MCF 10A (cell line): ENCODE results near the gene GPR132. TPM values are rescaled to one million over a fixed set of nuclear protein-coding genes. Genes with fewer than 3 reads are reported as not detected.

Source experiments
- BruUV-seq: library from RNA; stranded (reverse); fragments of 400-500 nt; replicated peaks from 2 replicates; lab custom pipeline; 2021; lab: Mats Ljungman, UMichigan
- CTCF ChIA-PET: fragments of 300-600 bp; sonication (Branson Sonifier 250); formaldehyde crosslinking; extraction: SDS; loops from one replicate; lab custom pipeline; 2021; ENCODE audit warnings: antibody characterized with exemption, inconsistent platforms; lab: Yijun Ruan, JAX
- POLR2A ChIA-PET: fragments of 300-600, 350-650 bp; sonication (Branson Sonifier 250); formaldehyde crosslinking; extraction: SDS; loops from one replicate; lab custom pipeline; 2020; ENCODE audit warnings: antibody characterized with exemption, inconsistent platforms; lab: Yijun Ruan, JAX
- DNase-seq: peaks from one replicate; pipeline ENCODE4 v3.0.0-alpha.2; 2018; ENCODE audit not compliant: unreplicated experiment
- H3K27ac Mint-ChIP-seq: one replicate; pipeline ENCODE4 v1.8.0; 2022; ENCODE audit warnings: mild to moderate bottlenecking, low read depth, mixed read lengths; ENCODE audit not compliant: unreplicated experiment
- H3K27me3 Mint-ChIP-seq: one replicate; pipeline ENCODE4 v1.8.0; 2022; ENCODE audit warnings: mixed read lengths; ENCODE audit not compliant: insufficient read depth, unreplicated experiment
- H3K36me3 Mint-ChIP-seq: one replicate; pipeline ENCODE4 v1.8.0; 2022; ENCODE audit warnings: mild to moderate bottlenecking, moderate library complexity, mixed read lengths; ENCODE audit not compliant: insufficient read depth, unreplicated experiment
- H3K4me1 Mint-ChIP-seq: one replicate; pipeline ENCODE4 v1.8.0; 2022; ENCODE audit warnings: mixed read lengths; ENCODE audit not compliant: insufficient read depth, unreplicated experiment
- H3K4me3 Mint-ChIP-seq: one replicate; pipeline ENCODE4 v1.8.0; 2022; ENCODE audit warnings: mild to moderate bottlenecking, moderate library complexity, mixed read lengths; ENCODE audit not compliant: unreplicated experiment
- H3K9me3 Mint-ChIP-seq: one replicate; pipeline ENCODE4 v1.8.0; 2022; ENCODE audit warnings: mixed read lengths; ENCODE audit not compliant: unreplicated experiment
- intact Hi-C: fragments of 100-400 bp; cut with micrococcal nuclease; formaldehyde crosslinking; loops from 2 replicates; pipeline ENCODE4 v1.14.1; 2022
- total RNA-seq: library from RNA; stranded (reverse); gene quantifications from 2 replicates; pipeline ENCODE4 v1.2.3, GENCODE V29; 2022
- TF ChIP-seq, protein P1 (sequence below): fragments of 200-600 bp; IDR thresholded peaks from one replicate; pipeline ENCODE4 v1.8.0; 2022; ENCODE audit warnings: antibody characterized with exemption, mild to moderate bottlenecking; ENCODE audit not compliant: unreplicated experiment

The GPR132 gene
- total RNA-seq, 1 experiment from 2014 or later: 0.42 TPM

DNA sequence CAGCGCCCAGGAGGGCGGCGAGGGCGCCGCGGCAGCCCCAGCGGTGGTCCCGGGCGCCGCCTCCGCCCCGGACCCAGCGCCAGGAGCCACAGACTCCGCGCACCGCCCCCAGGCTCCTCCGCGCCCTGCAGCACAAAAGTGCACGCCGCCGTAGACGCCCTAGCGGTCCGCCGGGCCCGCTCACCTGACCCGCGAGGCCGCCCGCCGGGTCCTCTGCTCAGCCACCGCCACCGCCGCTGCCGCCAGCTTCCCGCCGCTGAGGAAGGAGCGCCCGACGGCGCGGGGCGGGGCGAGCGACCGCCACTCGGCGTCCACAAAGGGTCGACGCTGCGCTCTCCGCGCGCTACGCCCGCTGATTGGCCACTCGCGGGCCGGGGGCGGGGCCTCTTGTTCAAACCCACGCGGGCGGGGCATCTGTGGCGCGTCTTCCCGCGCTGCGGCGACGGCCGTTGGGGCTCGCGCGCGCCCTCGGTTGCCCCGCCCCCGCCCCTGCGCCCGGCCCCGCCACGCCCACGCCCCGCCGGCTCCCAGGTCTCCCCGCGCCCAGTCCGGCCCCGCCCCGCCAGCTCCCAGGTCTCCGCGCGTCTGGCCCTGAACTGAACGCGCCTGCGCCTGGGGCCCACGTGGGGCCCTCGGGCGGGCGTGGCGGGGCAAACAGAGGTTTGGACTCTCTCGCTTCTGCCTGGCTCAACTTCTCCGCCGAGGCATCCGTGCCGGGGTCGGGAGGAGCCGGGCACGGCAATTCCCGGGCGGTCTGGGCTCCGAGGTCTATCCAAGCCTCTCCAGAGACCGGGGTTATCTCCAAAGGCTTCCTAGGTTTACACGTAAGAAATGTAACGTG is 44.2 kb downstream of the GPR132 start, which contains the start of gene CDCA4:
TSS of gene CDCA4 (minus strand) at position 269 of the 841 bp plus-strand sequence. CDS start 9,154 bp downstream, outside the sequence.
- no peaks in the 10 kb centered on the region for H3K9me3 Mint-ChIP-seq
- H3K27me3 Mint-ChIP-seq: no peaks in the 10 kb centered on the region
- no TSS peak for BruUV-seq
- TF ChIP-seq, protein P1, sequence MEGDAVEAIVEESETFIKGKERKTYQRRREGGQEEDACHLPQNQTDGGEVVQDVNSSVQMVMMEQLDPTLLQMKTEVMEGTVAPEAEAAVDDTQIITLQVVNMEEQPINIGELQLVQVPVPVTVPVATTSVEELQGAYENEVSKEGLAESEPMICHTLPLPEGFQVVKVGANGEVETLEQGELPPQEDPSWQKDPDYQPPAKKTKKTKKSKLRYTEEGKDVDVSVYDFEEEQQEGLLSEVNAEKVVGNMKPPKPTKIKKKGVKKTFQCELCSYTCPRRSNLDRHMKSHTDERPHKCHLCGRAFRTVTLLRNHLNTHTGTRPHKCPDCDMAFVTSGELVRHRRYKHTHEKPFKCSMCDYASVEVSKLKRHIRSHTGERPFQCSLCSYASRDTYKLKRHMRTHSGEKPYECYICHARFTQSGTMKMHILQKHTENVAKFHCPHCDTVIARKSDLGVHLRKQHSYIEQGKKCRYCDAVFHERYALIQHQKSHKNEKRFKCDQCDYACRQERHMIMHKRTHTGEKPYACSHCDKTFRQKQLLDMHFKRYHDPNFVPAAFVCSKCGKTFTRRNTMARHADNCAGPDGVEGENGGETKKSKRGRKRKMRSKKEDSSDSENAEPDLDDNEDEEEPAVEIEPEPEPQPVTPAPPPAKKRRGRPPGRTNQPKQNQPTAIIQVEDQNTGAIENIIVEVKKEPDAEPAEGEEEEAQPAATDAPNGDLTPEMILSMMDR: no peak
- peaks cover 22% of the 10 kb centered on the region for H3K36me3 Mint-ChIP-seq
- intact Hi-C loops: no loop called here
- peak within 1 kb of the TSS; percentile 94 for H3K4me3 Mint-ChIP-seq
- POLR2A ChIA-PET: interaction anchor here (0.6 to 18.5 kb wide), 18 partner anchors 8 to 1482 kb away, joined by 3 to 636 read pairs (median 4); partner anchors contain the start of genes AHNAK2, BRF1, CEP170B and CLBA1
- CTCF ChIA-PET: interaction anchor here (0.7 to 10.3 kb wide), 2 partner anchors 24 to 47 kb away, joined by 3 to 96 read pairs; no protein-coding TSS in a partner anchor
- peak within 1 kb of the TSS; percentile 94 for H3K27ac Mint-ChIP-seq
- peaks cover 43% of the 10 kb centered on the region for H3K4me1 Mint-ChIP-seq
- peak; percentile 96 for DNase-seq

DNA sequence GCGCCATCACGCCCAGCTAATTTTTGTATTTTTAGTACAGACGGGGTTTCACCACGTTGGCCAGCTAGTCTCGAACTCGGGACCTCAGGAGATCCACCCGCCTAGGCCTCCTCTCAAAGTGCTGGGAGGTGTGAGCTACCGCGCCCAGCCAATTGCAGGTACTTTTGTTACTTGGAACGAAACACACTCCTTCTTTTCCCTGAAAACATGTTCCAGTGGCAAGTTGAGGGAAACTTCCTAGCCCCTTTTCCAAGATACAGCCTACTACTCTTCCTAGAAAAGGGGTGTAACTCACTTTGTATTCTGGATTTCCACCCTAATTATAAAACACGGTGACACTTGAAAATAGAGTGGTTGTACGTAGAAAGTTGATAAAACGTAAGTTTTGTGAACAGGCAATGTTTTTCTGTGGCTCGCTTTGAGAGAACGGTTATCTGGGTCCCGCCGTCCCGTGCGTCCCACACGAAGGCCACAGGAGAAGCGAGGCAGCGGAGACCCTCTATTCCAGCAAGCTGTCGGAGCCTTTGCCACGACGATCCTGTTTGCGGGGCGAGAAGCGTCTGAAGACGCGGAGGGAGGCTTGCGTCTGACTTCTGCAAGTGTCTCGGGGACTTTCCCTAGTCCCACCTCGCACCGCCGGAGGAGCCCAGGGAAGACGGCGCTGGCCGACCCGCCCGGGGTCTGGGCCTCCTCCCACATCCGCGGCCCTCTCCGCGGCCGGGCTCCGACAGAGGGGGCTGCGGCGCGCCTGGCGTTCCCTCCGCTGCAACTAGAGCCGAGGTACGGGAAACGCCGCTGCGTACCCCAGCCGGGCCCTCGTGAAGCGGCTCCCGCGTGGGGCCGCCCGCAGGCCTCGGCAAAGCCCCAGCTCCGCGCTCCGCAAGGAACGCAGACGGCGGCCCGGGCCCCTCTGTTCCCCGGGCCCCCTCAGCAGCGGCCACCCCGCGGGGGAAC is 45.1 kb downstream of the GPR132 start:
- Mint-ChIP-seq H3K36me3 (peaks cover 28% of the 10 kb centered on the region), H3K9me3 (no peaks in the 10 kb centered on the region), H3K27ac (peak overlapping the region; percentile 86), H3K27me3 (no peaks in the 10 kb centered on the region), H3K4me3 (peak overlapping the region; percentile 94), H3K4me1 (peaks cover 45% of the 10 kb centered on the region)
- ChIA-PET POLR2A (interaction anchor here (0.6 to 18.5 kb wide), 27 partner anchors 8 to 410 kb away, joined by 3 to 636 read pairs (median 5); partner anchors contain the start of genes AHNAK2, BRF1 and CLBA1), CTCF (interaction anchor here (0.6 to 10.3 kb wide), 9 partner anchors 18 to 1296 kb away, joined by 3 to 96 read pairs (median 6); partner anchors contain the start of gene SIVA1)
- intact Hi-C loops: no loop called here
- no TSS peak for BruUV-seq
- TF ChIP-seq, protein P1: no peak
- peak; percentile 28 for DNase-seq

- H3K27ac Mint-ChIP-seq: peak overlapping the region; percentile 86
- H3K36me3 Mint-ChIP-seq: peaks cover 36% of the 10 kb centered on the region
- BruUV-seq: no TSS peak
- CTCF ChIA-PET: interaction anchor here (0.6 to 10.3 kb wide), 6 partner anchors 24 to 463 kb away, joined by 3 to 96 read pairs (median 8); no protein-coding TSS in a partner anchor
- POLR2A ChIA-PET: interaction anchor here (0.6 to 18.5 kb wide), 8 partner anchors 10 to 69 kb away, joined by 4 to 636 read pairs (median 8); partner anchors contain the start of genes AHNAK2 and CLBA1
- no peaks in the 10 kb centered on the region for H3K9me3 Mint-ChIP-seq
- H3K27me3 Mint-ChIP-seq: no peaks in the 10 kb centered on the region
- TF ChIP-seq, protein P1: no peak
- peak overlapping the region; percentile 29 for H3K4me3 Mint-ChIP-seq
- no peak for DNase-seq
- intact Hi-C loops: no loop called here
- peaks cover 50% of the 10 kb centered on the region for H3K4me1 Mint-ChIP-seq
Observed at GRCh38 chr14:105018414-105018813, 46.8 kb downstream of the GPR132 start.
